ENCODE results near the gene RIPK1.
"Not testable (repeated sequence)": the region's sequence is repeated elsewhere in the genome, so short reads cannot be mapped to it uniquely, and the experiment has no call there.

The RIPK1 gene

GRCh38 chr6:3152689-3153088, 84.4 kb downstream of the RIPK1 start:
- H3K27me3 ChIP-seq (ENCODE audit: control insufficient read depth, insufficient read depth, low read length): no peaks in the 10 kb centered on the region
- peak overlapping the region; percentile 14 for H3K27ac ChIP-seq (ENCODE audit: low read depth, low read length)
- peaks cover 57% of the 10 kb centered on the region for H3K36me3 ChIP-seq (ENCODE audit: control insufficient read depth, insufficient read depth, low read length)
- H3K9ac ChIP-seq (ENCODE audit: low read depth, low read length): no peak overlapping the region
- H3K4me3 ChIP-seq (ENCODE audit: low read depth, low read length): no peak overlapping the region
- no peaks in the 10 kb centered on the region for H3K9me3 ChIP-seq (ENCODE audit: control insufficient read depth, insufficient read depth, low read length)
- H3K4me1 ChIP-seq (ENCODE audit: control insufficient read depth, insufficient read depth, low read length): no peaks in the 10 kb centered on the region

- Histone ChIP-seq H3K36me3 (ENCODE audit: control insufficient read depth, insufficient read depth, low read length) (peaks cover 33% of the 10 kb centered on the region), H3K4me1 (ENCODE audit: control insufficient read depth, insufficient read depth, low read length) (peaks cover 19% of the 10 kb centered on the region)
- H3K27me3 ChIP-seq (ENCODE audit: control insufficient read depth, insufficient read depth, low read length); H3K27ac ChIP-seq (ENCODE audit: low read depth, low read length); H3K4me3 ChIP-seq (ENCODE audit: low read depth, low read length); H3K9ac ChIP-seq (ENCODE audit: low read depth, low read length); H3K9me3 ChIP-seq (ENCODE audit: control insufficient read depth, insufficient read depth, low read length): not testable (repeated sequence)
Measured at GRCh38 chr6:3155416-3155815, 87.1 kb downstream of the RIPK1 start.

- H3K9me3 ChIP-seq (ENCODE audit: control insufficient read depth, insufficient read depth, low read length); H3K27me3 ChIP-seq (ENCODE audit: control insufficient read depth, insufficient read depth, low read length): not testable (repeated sequence)
- peaks cover 23% of the 10 kb centered on the region for H3K4me1 ChIP-seq (ENCODE audit: control insufficient read depth, insufficient read depth, low read length)
- H3K27ac ChIP-seq (ENCODE audit: low read depth, low read length): peak overlapping the region; percentile 90
- peaks cover 31% of the 10 kb centered on the region for H3K36me3 ChIP-seq (ENCODE audit: control insufficient read depth, insufficient read depth, low read length)
- peak overlapping the region; percentile 96 for H3K4me3 ChIP-seq (ENCODE audit: low read depth, low read length)
- peak overlapping the region; percentile 57 for H3K9ac ChIP-seq (ENCODE audit: low read depth, low read length)
Measured at GRCh38 chr6:3156184-3157130, 88.2 kb downstream of the RIPK1 start.

- Histone ChIP-seq H3K27me3 (ENCODE audit: control insufficient read depth, insufficient read depth, low read length) (no peaks in the 10 kb centered on the region), H3K27ac (ENCODE audit: low read depth, low read length) (peak within 1 kb of the TSS; percentile 90), H3K9ac (ENCODE audit: low read depth, low read length) (peak within 1 kb of the TSS; percentile 57), H3K36me3 (ENCODE audit: control insufficient read depth, insufficient read depth, low read length) (peaks cover 26% of the 10 kb centered on the region), H3K9me3 (ENCODE audit: control insufficient read depth, insufficient read depth, low read length) (no peaks in the 10 kb centered on the region), H3K4me1 (ENCODE audit: control insufficient read depth, insufficient read depth, low read length) (peaks cover 29% of the 10 kb centered on the region), H3K4me3 (ENCODE audit: low read depth, low read length) (peak within 1 kb of the TSS; percentile 96)
Measured at GRCh38 chr6:3157131-3157933, 89.0 kb downstream of the RIPK1 start, which contains the start of gene TUBB2A. Gene TUBB2A, minus strand, starts transcription at chr6:3157544. Its CDS starts 81 bp downstream, at chr6:3157463.

GRCh38 chr6:3159805-3160781, 91.8 kb downstream of the RIPK1 start:
- Histone ChIP-seq H3K9ac (ENCODE audit: low read depth, low read length) (no peak overlapping the region), H3K27ac (ENCODE audit: low read depth, low read length) (peak overlapping the region; percentile 81), H3K36me3 (ENCODE audit: control insufficient read depth, insufficient read depth, low read length) (peaks cover 7% of the 10 kb centered on the region), H3K4me1 (ENCODE audit: control insufficient read depth, insufficient read depth, low read length) (peaks cover 43% of the 10 kb centered on the region), H3K9me3 (ENCODE audit: control insufficient read depth, insufficient read depth, low read length) (no peaks in the 10 kb centered on the region), H3K4me3 (ENCODE audit: low read depth, low read length) (no peak overlapping the region), H3K27me3 (ENCODE audit: control insufficient read depth, insufficient read depth, low read length) (no peaks in the 10 kb centered on the region)

- Histone ChIP-seq H3K4me3 (ENCODE audit: low read depth, low read length) (peak overlapping the region; percentile 79), H3K9ac (ENCODE audit: low read depth, low read length) (no peak overlapping the region), H3K9me3 (ENCODE audit: control insufficient read depth, insufficient read depth, low read length) (no peaks in the 10 kb centered on the region), H3K27me3 (ENCODE audit: control insufficient read depth, insufficient read depth, low read length) (no peaks in the 10 kb centered on the region), H3K4me1 (ENCODE audit: control insufficient read depth, insufficient read depth, low read length) (peaks cover 62% of the 10 kb centered on the region), H3K36me3 (ENCODE audit: control insufficient read depth, insufficient read depth, low read length) (no peaks in the 10 kb centered on the region), H3K27ac (ENCODE audit: low read depth, low read length) (peak overlapping the region; percentile 97)
Measured at GRCh38 chr6:3162067-3162497, 93.8 kb downstream of the RIPK1 start.

GRCh38 chr6:3162565-3163247, 94.4 kb downstream of the RIPK1 start:
- peak overlapping the region; percentile 79 for H3K4me3 ChIP-seq (ENCODE audit: low read depth, low read length)

GRCh38 chr6:3163248-3163594, 94.9 kb downstream of the RIPK1 start:
- H3K4me1 ChIP-seq (ENCODE audit: control insufficient read depth, insufficient read depth, low read length): peaks cover 64% of the 10 kb centered on the region
- peak overlapping the region; percentile 79 for H3K4me3 ChIP-seq (ENCODE audit: low read depth, low read length)
- H3K27ac ChIP-seq (ENCODE audit: low read depth, low read length): peak overlapping the region; percentile 65
- H3K36me3 ChIP-seq (ENCODE audit: control insufficient read depth, insufficient read depth, low read length): no peaks in the 10 kb centered on the region
- H3K27me3 ChIP-seq (ENCODE audit: control insufficient read depth, insufficient read depth, low read length): no peaks in the 10 kb centered on the region
- no peaks in the 10 kb centered on the region for H3K9me3 ChIP-seq (ENCODE audit: control insufficient read depth, insufficient read depth, low read length)
- no peak overlapping the region for H3K9ac ChIP-seq (ENCODE audit: low read depth, low read length)

More at GRCh38 chr6:3162565-3163247, 94.4 kb downstream of the RIPK1 start:
- H3K27ac ChIP-seq (ENCODE audit: low read depth, low read length): peak overlapping the region; percentile 97
- H3K4me1 ChIP-seq (ENCODE audit: control insufficient read depth, insufficient read depth, low read length): peaks cover 66% of the 10 kb centered on the region
- H3K27me3 ChIP-seq (ENCODE audit: control insufficient read depth, insufficient read depth, low read length): no peaks in the 10 kb centered on the region
- H3K9me3 ChIP-seq (ENCODE audit: control insufficient read depth, insufficient read depth, low read length): no peaks in the 10 kb centered on the region
- no peaks in the 10 kb centered on the region for H3K36me3 ChIP-seq (ENCODE audit: control insufficient read depth, insufficient read depth, low read length)
- peak overlapping the region; percentile 82 for H3K9ac ChIP-seq (ENCODE audit: low read depth, low read length)

GRCh38 chr6:3164388-3164787, 96.1 kb downstream of the RIPK1 start:
- Histone ChIP-seq H3K27me3 (ENCODE audit: control insufficient read depth, insufficient read depth, low read length) (no peaks in the 10 kb centered on the region), H3K4me1 (ENCODE audit: control insufficient read depth, insufficient read depth, low read length) (peaks cover 57% of the 10 kb centered on the region), H3K36me3 (ENCODE audit: control insufficient read depth, insufficient read depth, low read length) (no peaks in the 10 kb centered on the region), H3K4me3 (ENCODE audit: low read depth, low read length) (0 out of 2 replicates have a peak overlapping the region, but pooled peaks have one; percentile 14), H3K27ac (ENCODE audit: low read depth, low read length) (peak overlapping the region; percentile 99), H3K9me3 (ENCODE audit: control insufficient read depth, insufficient read depth, low read length) (no peaks in the 10 kb centered on the region), H3K9ac (ENCODE audit: low read depth, low read length) (no peak overlapping the region)
